ENCODE results near the gene GPR160. TPM values are rescaled to one million over a fixed set of nuclear protein-coding genes. Genes with fewer than 3 reads are reported as not detected.

GPR160 gene
- total and polyA plus RNA-seq, 10 of the 15 experiments (the other 5 are each of a cell fraction or from before 2014, with no cell fraction given) = 1.2 to 57.7 (median 30.9) TPM

GRCh38 chr3:170044795-170045244 is 7.0 kb downstream of the GPR160 start (continued):
- TF ChIP-seq E2F8 (IDR thresholded peaks at IDR 0.05; ENCODE audit: low read depth, partially characterized antibody) (no peak), RAD51 (IDR thresholded peaks at IDR 0.05) (peak; percentile 45)

DNA sequence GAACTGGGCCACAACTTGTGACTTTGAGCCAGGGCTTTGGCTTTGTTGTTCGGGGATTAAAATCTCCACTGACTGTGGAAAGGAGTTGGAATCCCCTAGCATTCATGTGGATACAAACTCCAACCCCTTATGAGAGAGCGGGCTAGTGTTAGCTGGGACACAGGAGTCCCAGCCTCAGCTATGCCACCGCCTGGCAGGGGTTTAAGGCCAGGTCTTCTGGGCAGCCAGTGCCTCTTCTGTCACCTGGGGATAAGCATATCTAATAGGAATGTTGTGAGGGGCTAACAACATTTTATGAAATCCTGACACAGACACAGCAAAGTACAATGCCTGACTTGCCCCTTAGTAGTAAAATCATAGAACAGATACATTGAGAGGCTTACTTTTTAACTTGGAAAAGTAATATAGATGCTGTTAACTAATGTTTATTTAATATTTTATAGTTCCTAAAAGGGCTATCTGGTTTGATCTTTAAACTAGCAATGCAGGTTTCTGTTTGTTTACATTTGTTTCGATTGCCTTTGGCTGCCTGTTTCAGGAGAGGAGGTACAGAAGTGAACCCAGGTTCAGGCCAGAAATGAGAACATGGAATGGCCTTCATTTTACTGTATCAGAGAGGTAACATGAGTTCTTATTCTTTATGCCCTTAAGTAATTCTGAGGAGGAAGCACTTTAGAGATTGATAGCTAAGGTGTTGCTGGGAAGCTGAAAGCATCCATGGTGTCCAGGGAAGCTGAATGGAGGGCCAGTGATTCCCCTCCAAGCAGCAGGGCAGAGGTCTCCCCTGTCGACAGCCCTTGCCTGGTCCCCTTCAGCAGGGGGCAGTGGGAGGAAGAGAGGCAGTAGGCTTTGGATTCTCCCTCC is 8.7 kb downstream of the GPR160 start:
- in situ Hi-C loops (cut with MboI) = loop anchor here (25.0 kb wide), 1 partner anchor 909 kb away; no protein-coding TSS in a partner anchor
- SMC1A ChIA-PET (ENCODE audit: uncharacterized antibody, unreplicated experiment) = interaction anchor here (1.3 kb wide), 2 partner anchors 32 to 80 kb away, joined by 3 read pairs; partner anchors contain the start of gene SEC62
- H3K4me3 ChIP-seq = peak overlapping the region; percentile 25; the same call in 1 of the 2 replicates
- H3K27me3 ChIP-seq (replicated peaks in 1 of 2; ENCODE audit: control insufficient read depth in 2 of 2, insufficient read depth in 2 of 2, low read length in 1 of 2) = peaks cover 0 to 4% of the 10 kb centered on the region in 2 experiments; a peak in 2 of 4 replicates
- H3K4me2 ChIP-seq (ENCODE audit: control insufficient read depth, insufficient read depth) = peak overlapping the region; percentile 93
- no peaks in the 10 kb centered on the region for H4K20me1 ChIP-seq (ENCODE audit: control insufficient read depth, insufficient read depth)
- FAIRE-seq (no peak), DNase-seq (ENCODE audit: low read depth, low spot score) (no peak), ATAC-seq (no peak)
- no peaks in the 10 kb centered on the region for H3K9me3 ChIP-seq (replicated peaks; ENCODE audit: control insufficient read depth, insufficient read depth, low read length)
- CTCF ChIA-PET = no interaction called here
- peaks cover 0 to 22% of the 10 kb centered on the region in 2 experiments; a peak in 1 of 4 replicates for H3K36me3 ChIP-seq (ENCODE audit: control insufficient read depth in 2 of 2, insufficient read depth in 2 of 2, low read length in 1 of 2)
- H2AFZ ChIP-seq (ENCODE audit: control insufficient read depth, low read depth, low read length) = no peak overlapping the region
- H3K27ac ChIP-seq (ENCODE audit: control insufficient read depth, insufficient read depth) = peak overlapping the region; percentile 95
- 72% methylated on average over 5 of the region's 5 CpGs for WGBS (ENCODE audit: insufficient coverage, insufficient replicate concordance, low lambda C conversion rate, missing lambda C conversion rate)
- POLR2A ChIA-PET = no interaction called here
- RAD21 ChIA-PET (ENCODE audit: unreplicated experiment) = interaction anchor here (0.7 kb wide), 1 partner anchor 73 kb away, joined by 3 read pairs; no protein-coding TSS in a partner anchor
- no TSS peak for BruUV-seq (replicated peaks)
- H3K4me1 ChIP-seq (ENCODE audit: control insufficient read depth, insufficient read depth, low read length) = peaks cover 40% of the 10 kb centered on the region
- H3K79me2 ChIP-seq (ENCODE audit: control insufficient read depth, insufficient read depth, low read length) = peaks cover 69% of the 10 kb centered on the region
- intact Hi-C loops (cut with micrococcal nuclease; ENCODE audit: unreplicated experiment) = no loop called here
- peak overlapping the region; percentile 63 for H3K9ac ChIP-seq (ENCODE audit: control insufficient read depth, insufficient read depth, low read length)
- TF ChIP-seq, protein P1, sequence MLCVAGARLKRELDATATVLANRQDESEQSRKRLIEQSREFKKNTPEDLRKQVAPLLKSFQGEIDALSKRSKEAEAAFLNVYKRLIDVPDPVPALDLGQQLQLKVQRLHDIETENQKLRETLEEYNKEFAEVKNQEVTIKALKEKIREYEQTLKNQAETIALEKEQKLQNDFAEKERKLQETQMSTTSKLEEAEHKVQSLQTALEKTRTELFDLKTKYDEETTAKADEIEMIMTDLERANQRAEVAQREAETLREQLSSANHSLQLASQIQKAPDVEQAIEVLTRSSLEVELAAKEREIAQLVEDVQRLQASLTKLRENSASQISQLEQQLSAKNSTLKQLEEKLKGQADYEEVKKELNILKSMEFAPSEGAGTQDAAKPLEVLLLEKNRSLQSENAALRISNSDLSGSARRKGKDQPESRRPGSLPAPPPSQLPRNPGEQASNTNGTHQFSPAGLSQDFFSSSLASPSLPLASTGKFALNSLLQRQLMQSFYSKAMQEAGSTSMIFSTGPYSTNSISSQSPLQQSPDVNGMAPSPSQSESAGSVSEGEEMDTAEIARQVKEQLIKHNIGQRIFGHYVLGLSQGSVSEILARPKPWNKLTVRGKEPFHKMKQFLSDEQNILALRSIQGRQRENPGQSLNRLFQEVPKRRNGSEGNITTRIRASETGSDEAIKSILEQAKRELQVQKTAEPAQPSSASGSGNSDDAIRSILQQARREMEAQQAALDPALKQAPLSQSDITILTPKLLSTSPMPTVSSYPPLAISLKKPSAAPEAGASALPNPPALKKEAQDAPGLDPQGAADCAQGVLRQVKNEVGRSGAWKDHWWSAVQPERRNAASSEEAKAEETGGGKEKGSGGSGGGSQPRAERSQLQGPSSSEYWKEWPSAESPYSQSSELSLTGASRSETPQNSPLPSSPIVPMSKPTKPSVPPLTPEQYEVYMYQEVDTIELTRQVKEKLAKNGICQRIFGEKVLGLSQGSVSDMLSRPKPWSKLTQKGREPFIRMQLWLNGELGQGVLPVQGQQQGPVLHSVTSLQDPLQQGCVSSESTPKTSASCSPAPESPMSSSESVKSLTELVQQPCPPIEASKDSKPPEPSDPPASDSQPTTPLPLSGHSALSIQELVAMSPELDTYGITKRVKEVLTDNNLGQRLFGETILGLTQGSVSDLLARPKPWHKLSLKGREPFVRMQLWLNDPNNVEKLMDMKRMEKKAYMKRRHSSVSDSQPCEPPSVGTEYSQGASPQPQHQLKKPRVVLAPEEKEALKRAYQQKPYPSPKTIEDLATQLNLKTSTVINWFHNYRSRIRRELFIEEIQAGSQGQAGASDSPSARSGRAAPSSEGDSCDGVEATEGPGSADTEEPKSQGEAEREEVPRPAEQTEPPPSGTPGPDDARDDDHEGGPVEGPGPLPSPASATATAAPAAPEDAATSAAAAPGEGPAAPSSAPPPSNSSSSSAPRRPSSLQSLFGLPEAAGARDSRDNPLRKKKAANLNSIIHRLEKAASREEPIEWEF (IDR thresholded peaks at IDR 0.05; ENCODE audit: insufficient replicate concordance, low read depth, low read length) = no peak
- TF ChIP-seq BACH1 (IDR thresholded peaks at IDR 0.05; ENCODE audit: borderline replicate concordance) = no peak
- TF ChIP-seq ZBED1 (IDR thresholded peaks at IDR 0.05; ENCODE audit: borderline replicate concordance) = no peak
- TF ChIP-seq, protein P2, sequence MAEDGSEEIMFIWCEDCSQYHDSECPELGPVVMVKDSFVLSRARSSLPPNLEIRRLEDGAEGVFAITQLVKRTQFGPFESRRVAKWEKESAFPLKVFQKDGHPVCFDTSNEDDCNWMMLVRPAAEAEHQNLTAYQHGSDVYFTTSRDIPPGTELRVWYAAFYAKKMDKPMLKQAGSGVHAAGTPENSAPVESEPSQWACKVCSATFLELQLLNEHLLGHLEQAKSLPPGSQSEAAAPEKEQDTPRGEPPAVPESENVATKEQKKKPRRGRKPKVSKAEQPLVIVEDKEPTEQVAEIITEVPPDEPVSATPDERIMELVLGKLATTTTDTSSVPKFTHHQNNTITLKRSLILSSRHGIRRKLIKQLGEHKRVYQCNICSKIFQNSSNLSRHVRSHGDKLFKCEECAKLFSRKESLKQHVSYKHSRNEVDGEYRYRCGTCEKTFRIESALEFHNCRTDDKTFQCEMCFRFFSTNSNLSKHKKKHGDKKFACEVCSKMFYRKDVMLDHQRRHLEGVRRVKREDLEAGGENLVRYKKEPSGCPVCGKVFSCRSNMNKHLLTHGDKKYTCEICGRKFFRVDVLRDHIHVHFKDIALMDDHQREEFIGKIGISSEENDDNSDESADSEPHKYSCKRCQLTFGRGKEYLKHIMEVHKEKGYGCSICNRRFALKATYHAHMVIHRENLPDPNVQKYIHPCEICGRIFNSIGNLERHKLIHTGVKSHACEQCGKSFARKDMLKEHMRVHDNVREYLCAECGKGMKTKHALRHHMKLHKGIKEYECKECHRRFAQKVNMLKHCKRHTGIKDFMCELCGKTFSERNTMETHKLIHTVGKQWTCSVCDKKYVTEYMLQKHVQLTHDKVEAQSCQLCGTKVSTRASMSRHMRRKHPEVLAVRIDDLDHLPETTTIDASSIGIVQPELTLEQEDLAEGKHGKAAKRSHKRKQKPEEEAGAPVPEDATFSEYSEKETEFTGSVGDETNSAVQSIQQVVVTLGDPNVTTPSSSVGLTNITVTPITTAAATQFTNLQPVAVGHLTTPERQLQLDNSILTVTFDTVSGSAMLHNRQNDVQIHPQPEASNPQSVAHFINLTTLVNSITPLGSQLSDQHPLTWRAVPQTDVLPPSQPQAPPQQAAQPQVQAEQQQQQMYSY (CRISPR knock-in tag; IDR thresholded peaks at IDR 0.05) = no peak
